SK-N-MC (cell line): ENCODE measurements around the gene HS3ST2.

Experiments used
- DNase-seq: peaks from one replicate; pipeline ENCODE4 v3.0.0-alpha.2; 2011; ENCODE audit warnings: low read depth, low spot score
- H3K27ac ChIP-seq: fragments of 200-600 bp; sonication (generic); 2 replicates; pipeline ENCODE4 v1.5.1; 2016; ENCODE audit warnings: mixed run types
- H3K36me3 ChIP-seq: fragments of 200-600 bp; sonication (generic); 2 replicates; pipeline ENCODE4 v1.6.1; 2017; ENCODE audit warnings: antibody characterized with exemption, low read length, mixed read lengths; ENCODE audit not compliant: insufficient read depth
- H3K4me3 ChIP-seq: fragments of 200-600 bp; sonication (generic); 2 replicates; pipeline ENCODE4 v1.5.1; 2016
- H3K9ac ChIP-seq: fragments of 200-600 bp; sonication (generic); 2 replicates; pipeline ENCODE4 v1.8.0; 2017; ENCODE audit warnings: mixed run types, mixed read lengths; ENCODE audit not compliant: insufficient read length
- H3K9me3 ChIP-seq: fragments of 200-600 bp; sonication (generic); 2 replicates; pipeline ENCODE4 v1.6.1; 2017; ENCODE audit warnings: low read depth, mild to moderate bottlenecking, antibody characterized with exemption, low read length, moderate library complexity, mixed read lengths
- EZH2 ChIP-seq: fragments of 200-600 bp; sonication (generic); IDR thresholded peaks from one replicate; pipeline ENCODE4 v1.6.1; 2017; ENCODE audit warnings: antibody characterized with exemption
- FOXP2 ChIP-seq: optimal IDR thresholded peaks from 2 replicates; pipeline ENCODE3; 2011; ENCODE audit warnings: mild to moderate bottlenecking, moderate library complexity; ENCODE audit not compliant: insufficient read depth; ENCODE audit errors: extremely low read length, control extremely low read depth
- POLR2AphosphoS5 ChIP-seq: IDR thresholded peaks from 2 replicates; pipeline ENCODE4 v1.6.1; 2012; ENCODE audit warnings: mild to moderate bottlenecking, low read depth, low read length, borderline replicate concordance

HS3ST2 gene

DNA sequence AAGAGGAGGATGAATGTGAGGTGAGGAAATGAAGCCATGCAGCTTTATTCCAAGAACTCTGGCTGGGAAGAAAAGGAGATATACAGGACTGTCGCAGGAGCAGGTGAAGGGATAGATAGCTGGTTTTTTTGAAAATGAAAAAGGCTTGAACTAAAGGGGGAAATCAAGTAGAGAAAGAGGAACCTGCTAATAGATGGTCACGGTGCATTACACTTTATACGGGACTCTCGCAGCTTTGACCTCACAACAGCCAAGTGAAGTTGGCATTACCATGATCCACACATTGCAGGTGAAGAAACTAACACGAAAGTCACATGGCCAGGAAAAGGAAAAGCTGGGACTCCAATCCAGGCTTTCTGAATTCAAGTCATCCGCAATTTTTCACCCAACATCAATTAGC lies 86.9 kb downstream of the HS3ST2 start:
- DNase-seq = no peak
- Histone ChIP-seq H3K36me3 (no peaks in the 10 kb centered on the region), H3K27ac (no peak overlapping the region), H3K9ac (no peak overlapping the region), H3K9me3 (no peaks in the 10 kb centered on the region), H3K4me3 (no peak overlapping the region)
- TF ChIP-seq EZH2 (no peak), FOXP2 (no peak), POLR2AphosphoS5 (no peak)

DNA sequence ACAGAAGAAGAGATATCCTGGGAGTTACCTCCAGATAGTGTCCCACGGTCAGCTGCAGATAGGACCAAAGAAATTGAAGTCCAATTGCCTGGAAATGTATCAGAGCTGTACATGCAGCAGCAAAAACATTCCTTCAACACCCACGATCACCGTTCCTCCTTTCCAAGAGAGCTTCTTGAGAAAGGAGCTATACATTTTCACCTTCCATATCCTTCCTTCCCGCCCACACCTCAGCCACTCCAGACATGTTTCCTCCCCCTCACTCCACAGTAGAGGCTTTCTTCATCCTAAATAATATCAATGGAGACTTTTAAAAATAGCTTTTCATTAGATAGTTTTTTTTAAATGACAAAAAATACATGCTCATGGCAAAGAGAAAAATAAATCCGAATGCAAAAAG lies 87.6 kb downstream of the HS3ST2 start:
- no peaks in the 10 kb centered on the region for H3K9me3 ChIP-seq
- no peak overlapping the region for H3K4me3 ChIP-seq
- no peak overlapping the region for H3K9ac ChIP-seq
- DNase-seq = no peak
- TF ChIP-seq POLR2AphosphoS5 (no peak), EZH2 (no peak), FOXP2 (no peak)
- H3K36me3 ChIP-seq = no peaks in the 10 kb centered on the region
- no peak overlapping the region for H3K27ac ChIP-seq

DNA sequence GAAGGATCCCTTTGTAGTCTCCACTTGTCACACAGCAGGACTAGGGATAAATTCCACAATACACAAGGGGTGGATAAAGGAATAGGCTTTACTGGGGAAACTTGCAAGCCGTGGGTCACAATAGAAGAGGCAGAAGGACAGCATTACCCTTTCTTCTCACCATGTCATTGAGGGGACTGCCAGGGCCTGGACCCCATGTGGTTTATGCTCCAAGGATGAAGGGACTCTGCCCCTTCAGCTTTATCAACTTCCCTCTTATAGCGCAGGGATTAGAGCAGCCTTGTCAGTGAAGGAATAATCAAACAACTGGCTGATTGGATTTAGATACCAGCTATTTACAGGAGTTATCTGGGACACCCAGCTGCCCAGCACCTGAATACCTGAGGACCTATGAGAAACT lies 89.8 kb downstream of the HS3ST2 start:
- DNase-seq = no peak
- no peak for TF ChIP-seq EZH2
- no peak for TF ChIP-seq POLR2AphosphoS5
- no peak for TF ChIP-seq FOXP2
- no peaks in the 10 kb centered on the region for H3K9me3 ChIP-seq
- no peak overlapping the region for H3K4me3 ChIP-seq
- no peak overlapping the region for H3K27ac ChIP-seq
- H3K9ac ChIP-seq = no peak overlapping the region
- H3K36me3 ChIP-seq = no peaks in the 10 kb centered on the region

DNA sequence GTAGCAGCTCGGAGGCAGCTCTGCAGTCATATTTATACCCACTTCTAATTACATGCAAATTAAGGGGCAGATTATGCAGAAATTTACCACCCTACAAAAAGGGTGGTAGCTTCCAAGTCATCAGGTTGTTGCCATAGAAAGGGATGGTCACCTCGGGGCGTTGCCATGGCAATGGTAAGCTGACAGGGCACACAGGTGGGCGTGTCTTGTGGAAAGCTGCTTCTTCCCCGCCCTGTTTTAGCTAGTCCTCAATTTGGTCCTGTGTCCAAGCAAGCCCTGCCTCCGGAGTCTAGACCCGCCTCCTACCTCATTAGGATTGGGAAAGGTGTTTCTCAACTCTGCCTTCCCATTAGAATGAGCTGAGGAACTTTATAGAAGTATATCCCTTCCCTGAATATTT lies 98.7 kb downstream of the HS3ST2 start:
- no peak for DNase-seq
- Histone ChIP-seq H3K4me3 (no peak overlapping the region), H3K9me3 (no peaks in the 10 kb centered on the region), H3K27ac (no peak overlapping the region), H3K9ac (no peak overlapping the region), H3K36me3 (no peaks in the 10 kb centered on the region)
- TF ChIP-seq EZH2 (no peak), POLR2AphosphoS5 (no peak), FOXP2 (no peak)

GRCh38 chr16:22915003-22915402 lies 101.0 kb downstream of the HS3ST2 start:
- Histone ChIP-seq H3K4me3 (no peak overlapping the region), H3K9me3 (no peaks in the 10 kb centered on the region), H3K36me3 (no peaks in the 10 kb centered on the region), H3K27ac (no peak overlapping the region), H3K9ac (no peak overlapping the region)
- TF ChIP-seq EZH2 (no peak), FOXP2 (no peak), POLR2AphosphoS5 (no peak)
- no peak for DNase-seq

DNA sequence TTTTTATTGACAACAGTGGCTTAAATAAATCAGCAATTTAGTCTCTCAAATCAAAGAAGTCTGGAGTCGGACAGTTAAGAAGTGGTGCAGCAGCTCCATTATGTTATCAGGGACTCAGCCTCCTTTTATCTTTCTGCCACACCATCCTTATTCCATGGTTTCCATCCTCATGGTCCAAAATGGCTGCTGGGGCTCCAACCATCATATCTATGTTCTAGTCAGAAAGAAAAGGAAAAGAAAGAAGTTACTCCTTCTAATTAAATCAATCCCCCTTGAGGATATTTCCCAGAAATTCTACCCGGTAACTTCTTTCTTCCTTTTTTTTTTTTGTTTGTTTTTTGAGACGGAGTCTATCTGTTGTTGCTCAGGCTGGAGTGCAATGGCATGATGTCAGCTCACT lies 109.5 kb downstream of the HS3ST2 start:
- no peak overlapping the region for H3K9ac ChIP-seq

DNA sequence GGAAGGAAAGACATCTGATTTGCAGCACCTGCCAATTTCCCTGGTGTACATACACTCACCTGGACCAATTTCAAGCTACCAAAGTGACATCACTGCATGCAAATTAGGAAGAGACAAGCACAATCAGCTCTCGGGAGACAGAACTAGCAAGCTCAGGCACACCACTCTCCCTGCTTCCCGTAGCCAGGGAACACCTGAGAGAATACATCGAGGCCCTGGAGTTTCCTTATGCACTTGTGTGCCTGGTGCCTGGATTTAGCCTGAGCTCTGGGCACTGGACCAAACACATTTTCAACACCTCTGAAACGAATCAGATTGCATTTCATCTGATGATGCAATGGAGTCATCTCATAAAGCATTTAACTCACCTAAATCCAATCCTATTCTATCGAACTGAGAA lies 110.5 kb downstream of the HS3ST2 start:
- no peak for TF ChIP-seq FOXP2
- no peak for TF ChIP-seq EZH2
- TF ChIP-seq POLR2AphosphoS5 = no peak
- H3K4me3 ChIP-seq = no peak overlapping the region
- DNase-seq = no peak
- H3K9me3 ChIP-seq = no peaks in the 10 kb centered on the region
- no peak overlapping the region for H3K9ac ChIP-seq
- no peak overlapping the region for H3K27ac ChIP-seq
- H3K36me3 ChIP-seq = no peaks in the 10 kb centered on the region

More for the DNA sequence above, 109.5 kb downstream of the HS3ST2 start:
- H3K36me3 ChIP-seq = no peaks in the 10 kb centered on the region
- no peak overlapping the region for H3K4me3 ChIP-seq
- DNase-seq = no peak
- TF ChIP-seq FOXP2 = no peak
- TF ChIP-seq EZH2 = no peak
- no peak for TF ChIP-seq POLR2AphosphoS5
- no peaks in the 10 kb centered on the region for H3K9me3 ChIP-seq
- no peak overlapping the region for H3K27ac ChIP-seq

GRCh38 chr16:22926105-22926751 lies 112.3 kb downstream of the HS3ST2 start:
- H3K27ac ChIP-seq = no peak overlapping the region
- H3K4me3 ChIP-seq = no peak overlapping the region
- DNase-seq = no peak
- H3K36me3 ChIP-seq = no peaks in the 10 kb centered on the region
- H3K9me3 ChIP-seq = no peaks in the 10 kb centered on the region
- TF ChIP-seq FOXP2 (no peak), POLR2AphosphoS5 (no peak), EZH2 (no peak)
- no peak overlapping the region for H3K9ac ChIP-seq

- Histone ChIP-seq H3K9ac (no peak overlapping the region), H3K4me3 (no peak overlapping the region), H3K9me3 (no peaks in the 10 kb centered on the region), H3K27ac (no peak overlapping the region), H3K36me3 (no peaks in the 10 kb centered on the region)
- DNase-seq = no peak
- TF ChIP-seq FOXP2 (no peak), EZH2 (no peak), POLR2AphosphoS5 (no peak)
Observed at GRCh38 chr16:22927306-22927705, 113.3 kb downstream of the HS3ST2 start.
